Sigmoid colon (tissue), 4 donors: Measurements from ENCODE around the gene ANAPC15.

Experiments used
- CTCF ChIP-seq, 4 experiments: fragments of 450-650 bp in 3 of 4; fragments of 200-600 bp in 1 of 4; IDR thresholded peaks; one replicate each; pipeline ENCODE4 v1.5.1; 2016 to 2019; ENCODE audit warnings: antibody characterized with exemption in 4 of 4, mild to moderate bottlenecking in 3 of 4, moderate library complexity in 2 of 4
- POLR2A ChIP-seq, 2 donors: fragments of 450-650 bp; IDR thresholded peaks; one replicate each; pipeline ENCODE4 v1.6.1; 2016; ENCODE audit warnings: antibody characterized with exemption in 2 of 2, mild to moderate bottlenecking in 2 of 2, moderate library complexity in 2 of 2
- POLR2AphosphoS5 ChIP-seq, 4 donors: sonication (generic); formaldehyde crosslinking; IDR thresholded peaks; one replicate each; pipeline ENCODE4 v1.6.1; 2017; ENCODE audit warnings: antibody characterized with exemption in 4 of 4

GRCh38 chr11:72138821-72139390 is 26.4 kb upstream of the ANAPC15 start:
- no peak for TF ChIP-seq POLR2A (IDR thresholded peaks at IDR 0.05)
- no peak for TF ChIP-seq CTCF (IDR thresholded peaks at IDR 0.05)
- TF ChIP-seq POLR2AphosphoS5 (IDR thresholded peaks at IDR 0.05): no peak
